ENCODE measurements around the gene FAM13A.

DNA sequence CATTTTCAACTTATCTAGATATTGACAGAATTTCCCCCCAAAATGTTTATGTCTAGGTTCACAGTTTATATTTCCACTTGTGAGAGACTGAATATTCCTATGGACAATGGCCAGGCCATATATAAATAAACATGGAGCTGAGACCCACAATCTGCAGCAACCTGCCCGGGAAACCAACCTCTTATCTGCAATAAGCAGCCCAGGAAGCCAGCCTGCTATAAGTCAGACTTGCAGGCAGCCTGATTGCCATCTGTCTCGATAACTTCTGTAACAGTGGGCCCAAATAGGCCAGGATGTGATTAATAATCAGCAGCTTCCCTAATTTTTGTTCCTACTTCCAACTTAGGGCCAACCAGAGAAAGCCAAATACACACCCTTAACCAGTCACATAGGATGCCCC lies 354.2 kb downstream of the FAM13A start:
- TF ChIP-seq, protein P1, sequence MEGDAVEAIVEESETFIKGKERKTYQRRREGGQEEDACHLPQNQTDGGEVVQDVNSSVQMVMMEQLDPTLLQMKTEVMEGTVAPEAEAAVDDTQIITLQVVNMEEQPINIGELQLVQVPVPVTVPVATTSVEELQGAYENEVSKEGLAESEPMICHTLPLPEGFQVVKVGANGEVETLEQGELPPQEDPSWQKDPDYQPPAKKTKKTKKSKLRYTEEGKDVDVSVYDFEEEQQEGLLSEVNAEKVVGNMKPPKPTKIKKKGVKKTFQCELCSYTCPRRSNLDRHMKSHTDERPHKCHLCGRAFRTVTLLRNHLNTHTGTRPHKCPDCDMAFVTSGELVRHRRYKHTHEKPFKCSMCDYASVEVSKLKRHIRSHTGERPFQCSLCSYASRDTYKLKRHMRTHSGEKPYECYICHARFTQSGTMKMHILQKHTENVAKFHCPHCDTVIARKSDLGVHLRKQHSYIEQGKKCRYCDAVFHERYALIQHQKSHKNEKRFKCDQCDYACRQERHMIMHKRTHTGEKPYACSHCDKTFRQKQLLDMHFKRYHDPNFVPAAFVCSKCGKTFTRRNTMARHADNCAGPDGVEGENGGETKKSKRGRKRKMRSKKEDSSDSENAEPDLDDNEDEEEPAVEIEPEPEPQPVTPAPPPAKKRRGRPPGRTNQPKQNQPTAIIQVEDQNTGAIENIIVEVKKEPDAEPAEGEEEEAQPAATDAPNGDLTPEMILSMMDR (IDR thresholded peaks at IDR 0.05): no peak
- TF ChIP-seq POLR2A (IDR thresholded peaks at IDR 0.05): no peak

Measured in esophagus squamous epithelium (tissue), 4 donors.